Measurements from ENCODE around the gene NELL1.

DNA sequence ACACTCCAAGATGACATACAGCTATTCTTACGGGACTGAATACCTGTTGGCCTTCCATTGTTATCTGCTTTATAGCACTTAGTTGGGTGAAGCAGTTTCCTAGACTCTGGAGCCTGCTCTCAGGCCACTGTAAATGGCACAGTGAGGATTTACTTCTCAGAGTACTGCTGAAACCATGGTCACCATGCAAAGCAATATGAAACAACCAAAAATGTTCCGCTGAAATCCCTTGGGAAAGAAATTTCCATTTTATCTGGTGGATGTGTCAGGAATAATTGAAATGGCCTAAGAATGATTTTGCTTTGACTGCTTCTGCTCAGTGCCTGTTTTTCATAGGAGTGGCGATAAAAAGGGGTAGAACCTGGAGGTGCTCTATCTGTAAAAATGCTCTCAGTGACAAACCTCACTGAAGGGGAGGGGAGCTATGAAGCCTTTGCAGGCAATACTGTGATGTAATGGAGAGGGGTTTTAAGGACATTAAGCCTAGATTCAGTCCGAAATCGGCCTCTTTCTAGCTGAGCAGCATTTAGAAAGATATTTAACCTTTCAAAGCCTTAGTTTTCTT, 871.9 kb downstream of the NELL1 start:
- TF ChIP-seq EZH2 (IDR thresholded peaks at IDR 0.05; ENCODE audit: borderline replicate concordance, low read length) = no peak
- TF ChIP-seq, protein P1, sequence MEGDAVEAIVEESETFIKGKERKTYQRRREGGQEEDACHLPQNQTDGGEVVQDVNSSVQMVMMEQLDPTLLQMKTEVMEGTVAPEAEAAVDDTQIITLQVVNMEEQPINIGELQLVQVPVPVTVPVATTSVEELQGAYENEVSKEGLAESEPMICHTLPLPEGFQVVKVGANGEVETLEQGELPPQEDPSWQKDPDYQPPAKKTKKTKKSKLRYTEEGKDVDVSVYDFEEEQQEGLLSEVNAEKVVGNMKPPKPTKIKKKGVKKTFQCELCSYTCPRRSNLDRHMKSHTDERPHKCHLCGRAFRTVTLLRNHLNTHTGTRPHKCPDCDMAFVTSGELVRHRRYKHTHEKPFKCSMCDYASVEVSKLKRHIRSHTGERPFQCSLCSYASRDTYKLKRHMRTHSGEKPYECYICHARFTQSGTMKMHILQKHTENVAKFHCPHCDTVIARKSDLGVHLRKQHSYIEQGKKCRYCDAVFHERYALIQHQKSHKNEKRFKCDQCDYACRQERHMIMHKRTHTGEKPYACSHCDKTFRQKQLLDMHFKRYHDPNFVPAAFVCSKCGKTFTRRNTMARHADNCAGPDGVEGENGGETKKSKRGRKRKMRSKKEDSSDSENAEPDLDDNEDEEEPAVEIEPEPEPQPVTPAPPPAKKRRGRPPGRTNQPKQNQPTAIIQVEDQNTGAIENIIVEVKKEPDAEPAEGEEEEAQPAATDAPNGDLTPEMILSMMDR (conservative IDR thresholded peaks at IDR 0.05 in 1 of 2, IDR thresholded peaks at IDR 0.05 in 1 of 2; ENCODE audit: extremely low read depth in 1 of 2, insufficient read depth in 1 of 2, low read depth in 1 of 2, low read length in 2 of 2) = no peak

Measured in mammary epithelial cell (primary cell).